GM21515 (cell line): ENCODE results near the gene ING1.
"Not testable (repeated sequence)": the region's sequence is repeated elsewhere in the genome, so short reads cannot be mapped to it uniquely, and the experiment has no call there.

Experiments used
- ATAC-seq: cut with Tn5 transposase; IDR thresholded peaks from one replicate; pipeline ENCODE4 v1.9.1; 2021; ENCODE audit not compliant: unreplicated experiment

ING1 gene

DNA sequence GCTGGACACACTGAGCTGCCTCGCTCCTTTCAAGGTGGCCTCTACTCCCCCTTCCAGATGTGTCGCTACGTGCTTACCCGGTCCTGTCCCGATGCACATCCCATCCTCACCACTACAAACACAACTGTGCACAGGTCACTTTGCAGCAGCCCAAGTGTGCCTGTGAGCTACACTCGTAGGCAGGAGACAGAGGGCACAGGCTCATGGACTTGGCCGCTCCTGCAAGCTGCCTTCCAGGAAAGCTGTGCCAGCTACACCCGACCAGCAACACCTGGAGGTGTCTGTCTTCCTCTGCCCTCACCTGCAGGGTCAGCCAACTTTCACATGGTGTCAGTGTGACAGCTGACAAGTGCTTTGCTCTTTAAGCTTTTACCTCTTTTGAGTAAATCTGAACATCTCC, 23.0 kb upstream of the ING1 start:
- ATAC-seq, result no peak

DNA sequence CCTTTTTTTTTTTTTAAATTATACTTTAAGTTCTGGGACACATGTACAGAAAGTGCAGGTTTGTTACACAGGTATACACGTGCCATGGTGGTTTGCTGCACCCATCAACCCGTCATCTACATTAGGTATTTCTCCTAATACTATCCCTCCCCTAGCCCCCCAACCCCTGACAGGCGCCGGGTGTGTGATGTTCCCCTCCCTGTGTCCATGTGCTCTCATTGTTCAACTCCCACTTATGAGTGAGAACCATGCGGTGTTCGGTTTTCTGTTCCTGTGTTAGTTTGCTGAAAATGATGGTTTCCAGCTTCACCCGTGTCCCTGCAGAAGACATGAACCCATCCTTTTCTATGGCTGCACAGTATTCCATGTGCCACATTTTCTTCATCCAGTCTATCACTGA, 17.7 kb upstream of the ING1 start:
- not testable (repeated sequence) for ATAC-seq

DNA sequence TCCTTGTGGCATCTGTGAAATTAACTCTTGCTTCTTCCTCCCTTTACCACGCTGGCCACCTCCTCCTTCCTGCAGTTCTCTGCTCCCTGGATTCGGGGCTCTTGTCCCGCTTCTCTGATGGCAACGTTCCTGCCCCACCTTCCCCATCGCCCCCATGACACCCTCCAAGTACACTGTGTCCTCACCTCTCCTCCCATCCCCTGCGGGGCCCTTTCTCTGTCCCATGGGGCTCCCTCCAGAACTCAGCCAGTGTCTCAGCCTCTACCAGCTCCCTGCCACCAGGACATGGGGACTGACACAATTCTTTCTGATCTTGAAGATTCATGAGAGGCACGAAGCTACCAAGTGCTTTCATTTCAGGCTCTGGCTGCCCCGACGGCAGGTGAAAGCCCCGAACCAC, 16.7 kb upstream of the ING1 start:
- ATAC-seq, result no peak

DNA sequence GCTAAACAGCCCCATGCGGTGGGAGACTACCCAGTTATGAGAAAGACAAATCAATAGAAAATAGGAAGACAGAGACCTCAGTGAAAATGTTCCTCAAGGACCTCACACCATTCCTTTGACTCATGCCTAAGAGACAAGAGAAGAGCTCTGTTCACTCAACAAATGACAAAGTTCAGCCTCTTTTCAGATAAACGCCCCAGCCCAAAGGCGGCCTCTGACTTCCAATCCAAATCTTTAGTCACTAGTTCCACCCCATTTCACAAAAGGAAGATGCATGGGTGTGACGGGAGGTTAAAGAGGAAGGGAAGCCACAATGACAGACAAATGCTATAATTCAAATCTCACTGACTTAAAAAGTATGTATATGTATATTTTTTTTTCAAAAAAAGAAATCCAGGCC, 15.7 kb upstream of the ING1 start:
- no peak for ATAC-seq

DNA sequence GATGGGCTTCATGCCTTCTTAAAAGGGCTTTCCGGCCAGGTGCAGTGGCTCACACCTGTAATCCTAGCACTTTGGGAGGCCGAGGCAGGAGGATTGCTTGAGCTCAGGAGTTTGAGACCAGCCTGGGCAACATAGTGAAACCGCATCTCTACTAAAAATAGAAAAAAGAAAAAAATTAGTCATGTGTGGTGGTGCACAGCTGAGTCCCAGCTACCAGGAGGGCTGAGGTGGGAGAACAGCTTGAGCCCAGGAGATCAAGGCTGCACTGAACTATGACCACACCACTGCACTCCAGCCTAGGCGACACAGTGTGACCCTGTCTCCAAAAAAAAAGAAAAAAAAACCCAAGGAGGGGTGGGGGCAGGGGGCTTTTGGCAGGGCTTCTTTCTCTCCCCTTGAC, 14.8 kb upstream of the ING1 start:
- peak; percentile 60 for ATAC-seq

DNA sequence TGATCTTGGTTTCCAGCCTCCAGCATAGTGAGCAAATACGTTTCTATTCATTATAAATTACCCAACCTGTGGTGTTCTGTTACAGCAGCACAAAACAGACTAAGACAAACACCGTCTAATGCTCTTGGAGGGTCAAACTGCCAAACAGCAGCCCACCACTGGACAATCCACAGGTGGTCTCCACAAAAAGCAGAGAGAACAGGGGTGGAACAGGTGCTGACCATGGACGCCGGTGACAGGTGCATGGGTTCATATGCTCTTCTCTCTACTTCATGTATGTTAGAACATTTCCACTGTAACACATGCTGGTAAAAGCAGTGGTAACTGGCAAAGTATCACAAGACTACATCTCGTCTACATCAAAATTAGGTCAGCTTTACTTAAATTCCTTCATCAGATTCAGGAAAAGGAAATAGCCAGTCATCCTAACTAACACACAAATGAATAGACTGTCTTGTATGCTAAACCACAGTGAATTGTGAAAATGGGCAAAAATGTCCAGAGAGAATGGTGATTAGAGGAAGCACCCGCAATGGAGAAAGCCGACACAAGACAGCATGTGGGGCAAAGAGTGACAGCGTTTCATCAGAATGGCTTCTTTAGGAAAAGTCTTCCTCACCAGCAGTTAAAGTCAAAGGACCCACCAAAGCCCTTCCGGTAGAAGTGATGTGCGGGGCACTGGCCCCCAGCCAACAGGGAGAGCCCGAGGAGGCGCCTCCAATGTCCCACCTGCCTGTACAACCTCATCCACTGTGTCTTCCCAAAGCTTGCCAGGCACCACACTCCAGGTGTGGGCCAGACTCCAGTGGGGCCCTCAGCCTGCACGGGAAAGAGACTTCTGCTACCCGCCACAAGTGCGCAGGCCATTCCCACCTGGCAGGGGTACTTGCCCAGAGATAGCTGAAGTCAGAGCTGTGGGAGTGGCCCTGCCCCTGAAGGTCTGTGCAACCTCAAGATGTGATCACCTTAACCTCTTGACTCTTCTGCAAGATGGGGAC, 14.1 kb upstream of the ING1 start:
- ATAC-seq, result peak; percentile 3

DNA sequence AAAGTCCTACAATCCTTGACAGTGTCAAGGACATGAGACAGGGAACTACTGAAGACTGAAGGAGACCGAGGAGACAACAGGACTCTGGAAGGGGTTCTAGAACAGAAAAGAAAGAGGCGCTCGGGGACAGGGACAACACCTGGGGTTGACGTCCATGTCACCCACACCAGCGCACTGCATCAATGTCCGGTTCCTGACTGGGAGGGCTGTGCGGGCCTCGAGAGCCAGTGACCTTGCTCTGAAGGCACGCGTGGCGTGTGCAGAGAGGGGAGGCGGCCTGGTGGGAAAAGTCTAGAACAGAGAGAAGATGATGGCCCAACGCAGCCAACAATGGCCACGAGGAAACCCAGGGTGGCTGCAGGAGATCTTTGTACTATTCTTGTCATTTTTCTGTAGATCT, 13.3 kb upstream of the ING1 start:
- no peak for ATAC-seq

DNA sequence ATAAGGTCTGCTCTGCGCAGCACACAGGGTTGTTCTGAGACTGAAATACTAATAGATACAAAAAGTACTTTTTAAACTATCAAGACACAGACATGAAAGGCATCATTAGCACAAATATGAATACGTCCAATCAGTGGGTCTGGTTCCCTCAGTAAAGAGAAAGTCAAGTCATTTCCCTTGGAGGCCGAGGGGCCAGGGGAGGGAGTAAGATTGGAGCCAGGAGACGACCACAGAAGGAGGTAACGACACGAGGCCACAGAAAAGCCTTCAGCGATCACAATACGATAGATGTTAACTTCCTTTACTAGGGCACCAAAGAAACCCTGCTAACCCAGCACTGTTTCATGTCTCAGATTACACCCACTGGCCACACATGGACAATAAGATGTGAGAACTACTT, 12.9 kb upstream of the ING1 start:
- no peak for ATAC-seq

DNA sequence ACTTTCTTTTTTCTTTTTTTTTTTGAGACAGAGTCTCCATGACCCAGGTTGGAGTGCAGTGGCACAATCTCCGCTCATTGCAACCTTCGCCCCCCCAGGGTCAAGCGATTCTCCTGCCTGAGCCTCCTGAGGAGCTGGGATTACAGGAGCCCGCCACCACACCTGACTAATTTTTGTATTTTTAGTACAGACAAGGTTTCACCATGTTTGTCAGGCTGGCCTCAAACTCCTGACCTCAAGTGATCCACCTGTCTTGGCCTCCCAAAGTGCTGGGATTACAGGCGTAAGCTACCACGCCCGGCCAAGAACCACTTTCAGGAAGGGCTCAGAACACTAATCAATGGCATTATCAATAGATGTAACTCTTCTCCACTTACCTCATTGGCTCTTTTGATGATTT, 12.4 kb upstream of the ING1 start:
- not testable (repeated sequence) for ATAC-seq

DNA sequence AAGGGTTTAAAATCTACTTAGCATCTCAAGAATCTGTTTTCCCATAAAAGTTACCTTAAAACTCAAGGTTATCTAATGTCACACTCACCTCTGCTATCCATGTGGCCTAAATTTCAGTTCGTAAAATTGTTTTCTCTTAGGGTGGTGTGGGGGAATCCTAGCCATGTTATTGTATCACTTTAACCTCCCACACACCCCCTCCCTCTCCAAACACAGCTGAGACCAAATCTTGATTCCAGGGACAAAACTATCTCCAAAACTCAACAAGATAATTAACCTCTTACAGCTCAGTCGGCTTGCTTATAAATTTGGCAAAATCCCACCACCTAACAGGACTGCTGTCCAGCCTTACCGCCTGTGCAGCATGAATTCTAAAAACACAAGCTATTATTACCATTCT, 11.4 kb upstream of the ING1 start:
- no peak for ATAC-seq

DNA sequence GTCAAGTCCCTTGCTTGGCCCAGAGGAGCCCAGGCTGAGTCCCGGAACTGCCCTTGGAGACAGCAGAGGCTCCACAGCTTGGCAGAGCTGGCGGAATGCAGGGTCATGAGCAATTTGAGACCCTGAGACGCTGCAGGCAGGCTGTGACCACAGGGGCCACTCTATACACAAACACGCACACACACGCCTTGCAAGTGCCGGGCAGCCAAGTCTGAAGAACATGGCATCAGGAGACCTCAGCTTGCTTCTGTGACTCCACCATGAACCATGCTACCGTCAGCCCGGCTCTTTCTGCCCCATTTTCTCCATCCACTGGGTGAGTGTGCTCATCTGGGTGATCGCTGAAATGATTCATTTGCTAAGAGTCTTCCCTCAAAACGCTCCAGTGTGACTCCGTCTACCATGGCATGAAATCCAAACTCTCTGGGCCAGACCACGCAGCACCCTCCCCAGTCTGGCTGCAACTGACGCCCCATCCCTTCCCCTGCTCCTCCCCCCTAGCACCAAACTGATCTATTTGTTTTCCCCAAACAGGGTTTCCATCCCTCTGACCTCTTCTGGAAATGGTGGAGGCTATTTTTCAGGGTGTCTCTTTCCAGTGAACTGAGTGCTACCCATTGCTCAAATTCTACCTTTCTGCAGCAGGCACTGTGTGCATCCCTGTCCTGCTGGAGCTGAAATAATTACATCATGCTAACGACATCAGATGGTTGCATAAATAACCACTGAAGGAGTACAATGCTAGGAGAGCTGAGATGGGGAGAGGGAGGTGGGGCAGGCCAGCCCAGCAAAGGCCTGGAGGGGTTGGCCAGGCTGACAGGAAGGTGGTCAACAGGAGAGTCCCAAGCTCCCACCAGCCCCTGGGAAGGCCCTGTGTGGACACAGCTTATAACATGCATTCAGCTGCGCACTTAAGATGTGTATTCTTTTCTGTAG, 10.6 kb upstream of the ING1 start:
- ATAC-seq, result no peak

DNA sequence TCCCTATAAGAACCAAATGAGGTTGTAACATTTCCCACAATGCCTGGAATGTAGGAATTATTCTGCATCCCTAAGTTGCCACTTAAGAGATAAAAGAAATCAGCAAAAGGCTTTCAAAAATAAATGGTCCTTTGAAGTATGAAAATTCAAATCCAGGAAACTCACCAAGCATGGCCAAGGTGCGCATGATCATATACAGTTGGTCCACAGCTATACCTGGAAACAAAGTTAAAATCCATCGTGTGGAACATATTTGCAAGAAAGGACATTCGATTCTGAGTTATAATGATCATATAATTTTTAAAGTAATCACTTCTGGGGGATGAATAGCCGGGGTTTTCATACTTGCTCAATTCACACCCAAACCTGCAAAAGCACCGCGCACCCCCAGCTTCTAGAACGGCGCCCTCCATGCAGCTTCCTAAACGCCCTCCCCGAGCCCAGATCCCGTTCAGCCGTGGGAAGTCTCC, 8.1 kb upstream of the ING1 start:
- ATAC-seq, result no peak

DNA sequence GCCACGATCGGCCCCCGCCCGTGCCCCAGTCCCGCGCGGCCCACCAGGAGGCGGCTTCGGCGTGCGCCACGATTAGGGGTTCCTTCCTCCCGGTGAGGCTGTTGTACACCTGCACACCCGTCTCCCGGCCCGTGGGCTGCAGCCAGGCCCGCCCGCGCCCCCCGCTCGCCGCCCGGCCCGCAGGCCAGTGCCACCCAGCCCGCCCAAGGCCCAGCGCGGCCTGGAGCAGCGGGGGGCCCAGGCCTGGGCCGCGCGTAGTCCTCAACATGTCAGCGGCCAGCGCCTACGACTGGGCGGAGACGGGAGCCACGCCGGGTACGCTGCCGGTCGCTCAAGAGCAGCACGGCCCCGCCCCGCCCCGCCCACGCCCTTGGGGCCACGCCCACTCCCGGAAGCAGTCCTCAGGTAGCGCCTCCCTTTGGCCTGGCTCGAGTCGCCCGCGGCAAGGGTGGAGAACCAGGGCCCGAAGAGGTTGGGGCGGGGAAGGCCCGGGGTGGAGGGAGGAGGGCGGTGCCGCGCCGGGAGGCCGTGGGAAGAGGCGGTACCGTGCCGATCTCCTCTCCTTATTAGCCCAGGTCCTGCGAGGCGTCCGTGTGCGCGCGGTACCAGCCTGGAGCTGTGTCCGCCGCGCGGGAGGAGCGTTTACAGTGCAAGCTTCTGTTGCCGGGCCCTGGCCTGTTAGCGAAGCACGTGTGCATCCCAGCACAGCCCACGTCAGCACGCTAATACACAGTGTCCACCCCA, 7.5 kb upstream of the ING1 start, which contains the start of gene CARS2:
CARS2 (minus strand) TSS at position 291 of the 744 bp plus-strand sequence; CDS start at position 268, 23 bp downstream.
- ATAC-seq, result peak; percentile 91

DNA sequence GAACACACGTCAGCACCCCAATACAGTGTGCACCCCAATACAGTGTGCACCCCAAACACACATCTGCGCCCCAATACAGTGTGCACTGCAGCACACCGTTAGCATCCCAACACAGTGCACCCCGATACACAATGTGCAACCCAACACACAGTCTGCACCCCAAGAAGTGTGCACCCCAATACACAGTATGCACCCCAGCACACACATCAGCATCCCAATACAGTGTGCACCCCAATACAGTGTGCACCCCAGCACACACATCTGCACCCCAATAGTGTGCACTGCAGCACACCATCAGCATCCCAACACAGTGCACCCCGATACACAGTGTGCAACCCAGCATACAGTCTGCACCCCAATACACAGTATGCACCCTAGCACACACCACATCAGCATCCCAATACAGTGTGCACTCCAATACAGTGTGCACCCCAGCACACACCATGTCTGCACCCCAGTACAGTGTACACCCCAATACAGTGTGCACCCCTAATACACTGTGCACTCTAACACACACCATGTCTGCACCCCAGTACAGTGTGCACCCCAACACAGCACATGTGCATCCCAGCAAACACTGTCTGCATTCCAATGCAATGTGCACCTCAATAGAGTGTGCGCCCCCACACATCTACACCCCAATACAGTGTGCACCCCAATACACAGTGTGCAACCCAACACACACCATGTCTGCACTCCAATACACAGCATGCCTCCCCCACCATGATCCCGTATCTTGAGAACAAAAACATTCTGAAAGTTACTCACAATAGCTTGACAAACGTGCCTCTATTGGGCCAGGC, 6.7 kb upstream of the ING1 start:
- ATAC-seq, result peak; percentile 2

DNA sequence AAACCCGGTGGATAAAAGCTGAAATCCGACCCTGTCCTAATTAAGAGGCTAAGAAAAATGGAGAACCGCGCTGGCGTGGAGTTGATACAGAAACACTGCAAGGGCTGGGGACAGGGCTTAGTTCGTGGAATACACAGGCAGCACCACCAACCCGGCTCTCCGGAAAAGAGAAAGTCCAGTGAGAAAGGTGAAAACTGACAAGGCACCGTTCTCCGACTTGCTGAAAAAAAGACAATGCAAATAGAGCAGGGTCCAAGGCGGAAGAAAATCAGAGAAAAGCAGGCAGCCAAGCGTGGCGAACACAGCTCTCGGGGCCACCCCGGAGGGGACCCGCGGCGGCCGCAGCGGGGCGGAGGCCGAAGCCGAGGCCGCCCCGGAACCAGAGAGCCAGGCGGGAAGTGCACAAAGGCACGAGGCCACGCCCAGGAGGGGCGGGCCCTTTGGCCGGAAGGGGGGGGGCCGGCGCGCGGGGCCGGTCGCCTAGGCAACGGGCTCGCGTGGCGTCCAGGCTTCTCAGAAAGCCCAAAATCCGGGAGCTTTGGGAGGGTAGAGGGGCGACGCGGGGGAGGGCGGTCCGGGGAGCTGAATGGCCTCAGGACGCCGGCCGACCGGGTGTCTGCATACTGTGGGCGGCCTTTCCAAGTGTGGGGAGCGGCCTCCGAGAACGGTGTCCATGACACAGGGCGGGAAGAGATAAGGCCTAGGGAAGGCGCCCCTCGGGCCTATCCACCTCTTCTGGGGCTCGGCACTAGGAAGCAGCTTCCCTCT, 1.2 kb upstream of the ING1 start:
- ATAC-seq, result peak; percentile 25

DNA sequence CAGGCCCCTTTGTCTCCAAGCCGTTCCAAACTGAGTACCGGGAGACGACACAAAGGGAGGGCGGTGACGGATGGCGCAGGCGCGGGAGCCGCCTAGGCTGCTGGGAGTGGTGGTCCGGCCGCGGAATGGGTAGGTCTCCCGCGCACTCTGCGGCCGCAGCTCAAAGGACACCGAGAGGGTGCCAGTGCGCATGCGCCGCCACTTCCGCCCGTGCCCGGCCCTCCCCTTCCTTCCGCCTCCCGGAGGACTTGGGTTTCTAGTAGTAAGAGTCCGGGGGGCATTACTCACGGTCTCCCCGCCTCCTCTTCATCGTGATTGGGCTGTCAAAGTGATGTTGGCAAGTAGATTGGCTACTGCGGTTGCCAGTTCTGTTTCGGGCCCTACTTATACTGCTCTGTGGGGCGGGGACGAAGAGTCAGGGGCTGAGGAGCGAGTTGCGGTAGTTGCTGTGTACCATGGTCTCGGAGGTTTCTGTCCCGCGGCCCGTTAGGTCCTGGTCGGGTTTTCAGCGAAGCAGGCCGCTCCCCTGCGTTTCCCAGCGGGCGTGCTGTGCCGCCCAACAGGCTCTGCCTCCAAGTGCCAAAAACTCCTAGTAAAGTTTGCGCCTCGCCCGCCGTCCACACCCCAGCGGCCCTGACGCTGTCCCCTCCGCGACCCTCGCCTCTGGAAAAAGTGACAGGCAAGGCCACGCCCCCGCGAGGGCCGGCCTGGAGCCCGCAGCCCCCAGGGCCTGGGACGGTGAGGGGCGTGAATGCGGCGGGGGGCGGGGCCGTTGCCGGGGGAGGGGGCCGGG, 455 bp upstream of the ING1 start:
- ATAC-seq, result peak; percentile 48

DNA sequence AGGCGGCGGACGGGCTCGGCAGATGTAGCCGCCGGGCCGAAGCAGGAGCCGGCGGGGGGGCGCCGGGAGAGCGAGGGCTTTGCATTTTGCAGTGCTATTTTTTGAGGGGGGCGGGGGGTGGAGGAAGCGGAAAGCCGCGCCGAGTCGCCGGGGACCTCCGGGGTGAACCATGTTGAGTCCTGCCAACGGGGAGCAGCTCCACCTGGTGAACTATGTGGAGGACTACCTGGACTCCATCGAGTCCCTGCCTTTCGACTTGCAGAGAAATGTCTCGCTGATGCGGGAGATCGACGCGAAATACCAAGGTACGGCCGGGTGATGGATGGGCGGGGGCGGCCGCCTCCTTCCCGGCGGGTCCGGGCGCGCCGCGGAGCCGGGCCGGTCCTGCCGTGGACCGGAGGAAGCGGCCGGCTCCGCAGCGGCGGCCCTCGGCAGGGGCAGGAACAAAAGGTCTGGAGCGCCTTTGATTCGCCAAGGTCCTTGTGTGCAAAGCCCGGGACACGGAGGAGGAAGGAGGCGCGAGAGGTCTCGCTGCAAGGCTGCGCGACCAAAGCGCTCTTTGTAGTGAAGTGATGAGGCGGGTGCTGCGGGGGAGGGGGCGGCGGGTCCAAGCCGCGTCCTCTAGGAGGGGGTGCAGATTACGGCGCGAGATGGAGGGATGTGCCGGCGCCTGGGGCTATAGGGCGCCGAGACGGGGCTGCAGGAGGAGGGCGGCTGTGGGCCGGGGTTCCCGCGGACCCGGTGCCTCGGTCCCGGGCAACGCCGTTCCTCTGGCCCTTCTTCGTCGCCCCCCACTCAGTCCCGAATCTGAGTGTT, 689 bp downstream of the ING1 start:
- ATAC-seq, result no peak
